Neuron (in vitro differentiated cells): Measurements from ENCODE around the gene PCSK6.

ENCODE experiments used
- H2AFZ ChIP-seq: one replicate; pipeline ENCODE4 v1.6.1; 2013; ENCODE audit warnings: low read depth, mild to moderate bottlenecking, inconsistent platforms, low read length, moderate library complexity
- H3K27me3 ChIP-seq: one replicate; pipeline ENCODE4 v1.6.1; 2013; ENCODE audit warnings: low read length; ENCODE audit not compliant: insufficient read depth
- H3K36me3 ChIP-seq: one replicate; pipeline ENCODE4 v1.6.1; 2013; ENCODE audit warnings: low read length; ENCODE audit not compliant: insufficient read depth
- H3K4me1 ChIP-seq: one replicate; pipeline ENCODE4 v1.6.1; 2013; ENCODE audit warnings: low read length; ENCODE audit not compliant: insufficient read depth
- H3K4me3 ChIP-seq: 2 replicates; pipeline ENCODE4 v1.5.1; 2013; ENCODE audit warnings: mild to moderate bottlenecking, low read length, moderate library complexity
- H3K9me3 ChIP-seq: one replicate; pipeline ENCODE4 v1.6.1; 2013; ENCODE audit warnings: low read length

The PCSK6 gene

DNA sequence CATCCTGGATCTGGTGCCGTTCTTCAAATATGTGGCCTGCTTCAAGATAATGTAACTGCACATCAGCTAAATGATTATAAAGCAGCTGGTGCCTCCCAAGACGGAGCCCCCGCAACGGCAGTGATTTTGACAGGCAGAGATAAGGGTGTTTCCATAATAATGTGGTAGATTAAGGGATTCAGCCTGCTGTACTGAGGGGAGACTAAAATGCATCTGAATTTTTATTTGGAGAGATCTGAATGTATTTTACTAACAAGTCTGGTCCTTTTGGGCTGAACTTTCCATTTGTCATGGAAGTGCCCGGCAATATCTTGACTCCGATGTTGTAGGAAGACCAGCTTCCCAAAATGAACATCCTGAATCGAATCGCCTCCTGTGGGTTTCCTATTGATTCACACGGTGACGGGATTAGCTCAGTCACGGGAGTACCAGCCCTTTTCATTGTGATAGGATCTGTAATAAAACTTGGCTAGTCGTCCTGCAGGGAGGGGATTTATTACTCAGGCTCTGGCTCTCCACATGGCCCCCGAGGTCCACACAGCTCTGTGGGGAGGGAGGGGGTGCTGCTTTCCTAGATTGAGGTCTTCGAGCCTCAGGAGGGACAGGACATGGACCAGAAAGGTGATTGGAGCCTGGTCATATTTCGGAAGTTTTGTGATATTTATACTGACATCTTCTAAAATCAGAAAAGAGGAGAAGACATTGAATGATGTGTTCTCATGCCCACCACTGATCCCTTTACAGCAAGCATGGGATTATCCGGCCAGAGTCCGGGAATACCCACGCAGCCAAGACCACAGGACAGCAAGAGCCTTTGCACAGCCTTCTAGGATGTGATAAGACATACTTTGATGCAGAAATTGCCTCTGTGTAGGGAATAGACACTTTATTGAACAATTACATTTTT is 2.5 kb upstream of the PCSK6 start:
- no peaks in the 10 kb centered on the region for H3K27me3 ChIP-seq
- peaks cover 4% of the 10 kb centered on the region for H3K4me1 ChIP-seq
- H3K36me3 ChIP-seq: no peaks in the 10 kb centered on the region
- H3K9me3 ChIP-seq: peaks cover 7% of the 10 kb centered on the region
- no peak overlapping the region for H2AFZ ChIP-seq
- H3K4me3 ChIP-seq: no peak overlapping the region

- Histone ChIP-seq H2AFZ (no peak overlapping the region), H3K36me3 (no peaks in the 10 kb centered on the region), H3K4me1 (peaks cover 4% of the 10 kb centered on the region), H3K4me3 (no peak overlapping the region), H3K9me3 (peaks cover 7% of the 10 kb centered on the region), H3K27me3 (no peaks in the 10 kb centered on the region)
Observed at GRCh38 chr15:101490922-101491733, 1.6 kb upstream of the PCSK6 start.

GRCh38 chr15:101490408-101490891 is 943 bp upstream of the PCSK6 start:
- H3K4me3 ChIP-seq: no peak overlapping the region
- H3K36me3 ChIP-seq: no peaks in the 10 kb centered on the region
- peaks cover 7% of the 10 kb centered on the region for H3K9me3 ChIP-seq
- peaks cover 4% of the 10 kb centered on the region for H3K4me1 ChIP-seq
- no peak overlapping the region for H2AFZ ChIP-seq
- no peaks in the 10 kb centered on the region for H3K27me3 ChIP-seq

GRCh38 chr15:101489237-101489598 is 289 bp downstream of the PCSK6 start:
- Histone ChIP-seq H2AFZ (no peak overlapping the region), H3K4me1 (peaks cover 4% of the 10 kb centered on the region), H3K36me3 (no peaks in the 10 kb centered on the region), H3K27me3 (no peaks in the 10 kb centered on the region), H3K4me3 (peak overlapping the region; percentile 43), H3K9me3 (peaks cover 7% of the 10 kb centered on the region)

GRCh38 chr15:101488300-101489164 is 975 bp downstream of the PCSK6 start:
- Histone ChIP-seq H3K4me1 (peaks cover 4% of the 10 kb centered on the region), H3K9me3 (peaks cover 7% of the 10 kb centered on the region), H3K27me3 (no peaks in the 10 kb centered on the region), H3K36me3 (no peaks in the 10 kb centered on the region), H2AFZ (no peak overlapping the region), H3K4me3 (peak overlapping the region; percentile 30)

DNA sequence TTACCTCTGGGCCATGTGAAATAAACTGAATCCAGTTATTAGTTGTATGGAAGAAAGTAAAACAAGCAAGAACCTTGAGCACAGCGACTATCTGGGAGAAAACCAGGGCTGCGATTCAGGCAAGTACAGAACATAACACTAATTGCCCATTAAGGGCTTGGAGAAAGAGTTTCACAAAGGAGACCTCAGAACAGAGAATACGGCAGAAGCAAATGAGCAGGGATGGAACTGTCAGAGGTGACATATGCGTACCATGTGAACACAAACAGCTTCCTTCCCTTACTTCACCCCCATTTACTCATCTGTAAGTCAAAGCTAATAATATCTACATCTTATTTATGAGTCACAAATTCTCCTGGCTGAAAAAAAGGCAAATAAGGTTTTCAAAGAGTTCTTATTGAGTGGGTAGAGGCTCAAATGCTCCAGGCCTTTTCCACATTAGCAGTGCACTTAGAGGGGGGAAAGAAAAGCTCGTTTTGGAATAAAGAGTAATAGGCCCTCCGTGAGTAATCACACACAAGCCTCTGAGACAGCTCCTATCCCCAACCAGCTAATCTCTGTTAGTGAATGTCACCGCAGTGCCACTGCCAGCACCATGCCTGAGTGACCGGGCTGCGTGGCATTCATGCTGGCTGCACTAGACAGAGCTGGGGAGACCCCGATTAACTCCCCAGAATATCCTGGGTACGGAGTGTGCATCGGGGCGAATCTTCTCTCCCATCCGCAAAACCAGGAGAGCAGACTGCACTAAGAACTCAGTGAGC is 2.6 kb downstream of the PCSK6 start:
- H2AFZ ChIP-seq: no peak overlapping the region
- peaks cover 4% of the 10 kb centered on the region for H3K4me1 ChIP-seq
- no peaks in the 10 kb centered on the region for H3K36me3 ChIP-seq
- no peak overlapping the region for H3K4me3 ChIP-seq
- H3K27me3 ChIP-seq: no peaks in the 10 kb centered on the region
- peaks cover 7% of the 10 kb centered on the region for H3K9me3 ChIP-seq

GRCh38 chr15:101483462-101483861 is 6.0 kb downstream of the PCSK6 start:
- Histone ChIP-seq H3K27me3 (no peaks in the 10 kb centered on the region), H3K4me3 (no peak overlapping the region), H2AFZ (no peak overlapping the region), H3K4me1 (peaks cover 27% of the 10 kb centered on the region), H3K36me3 (no peaks in the 10 kb centered on the region), H3K9me3 (no peaks in the 10 kb centered on the region)

- Histone ChIP-seq H3K9me3 (no peaks in the 10 kb centered on the region), H3K36me3 (no peaks in the 10 kb centered on the region), H3K4me3 (no peak overlapping the region), H3K4me1 (peaks cover 23% of the 10 kb centered on the region), H3K27me3 (no peaks in the 10 kb centered on the region), H2AFZ (no peak overlapping the region)
Observed at GRCh38 chr15:101482526-101483371, 6.8 kb downstream of the PCSK6 start.

DNA sequence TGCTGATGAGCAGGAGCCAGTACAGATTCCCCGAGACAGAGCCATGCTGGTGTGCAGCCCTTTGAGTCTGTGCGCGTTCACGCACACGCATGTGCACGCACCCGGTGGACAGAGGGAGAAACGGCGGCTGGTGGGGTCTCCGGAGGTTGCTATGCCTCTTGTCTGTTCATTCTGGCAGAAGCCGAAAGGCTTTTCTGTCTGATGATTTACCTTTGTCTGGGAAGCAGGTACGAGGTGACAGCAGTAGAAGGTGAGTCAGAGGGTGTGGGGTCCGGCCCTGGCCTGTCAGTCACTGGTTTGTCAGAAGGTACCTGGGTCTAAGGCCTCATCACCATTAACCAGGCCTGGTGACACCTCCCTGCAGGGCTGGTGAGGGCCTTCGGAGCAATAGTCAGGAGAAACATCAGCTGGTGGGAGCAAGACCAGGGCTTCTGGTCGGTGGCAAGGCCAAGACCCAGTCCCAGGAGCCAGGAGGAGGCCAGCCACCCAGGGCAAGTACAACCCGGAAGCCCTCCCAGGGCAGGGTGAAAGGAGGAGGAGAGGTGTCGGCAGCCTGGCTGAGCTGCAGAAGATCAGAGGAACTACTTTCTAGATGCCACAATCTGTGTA is 7.5 kb downstream of the PCSK6 start:
- Histone ChIP-seq H3K4me1 (peaks cover 23% of the 10 kb centered on the region), H3K9me3 (no peaks in the 10 kb centered on the region), H3K27me3 (no peaks in the 10 kb centered on the region), H3K4me3 (no peak overlapping the region), H3K36me3 (no peaks in the 10 kb centered on the region), H2AFZ (no peak overlapping the region)

GRCh38 chr15:101481381-101481705 is 8.2 kb downstream of the PCSK6 start:
- Histone ChIP-seq H3K27me3 (no peaks in the 10 kb centered on the region), H3K4me1 (peaks cover 23% of the 10 kb centered on the region), H2AFZ (no peak overlapping the region), H3K9me3 (no peaks in the 10 kb centered on the region), H3K4me3 (no peak overlapping the region), H3K36me3 (no peaks in the 10 kb centered on the region)

DNA sequence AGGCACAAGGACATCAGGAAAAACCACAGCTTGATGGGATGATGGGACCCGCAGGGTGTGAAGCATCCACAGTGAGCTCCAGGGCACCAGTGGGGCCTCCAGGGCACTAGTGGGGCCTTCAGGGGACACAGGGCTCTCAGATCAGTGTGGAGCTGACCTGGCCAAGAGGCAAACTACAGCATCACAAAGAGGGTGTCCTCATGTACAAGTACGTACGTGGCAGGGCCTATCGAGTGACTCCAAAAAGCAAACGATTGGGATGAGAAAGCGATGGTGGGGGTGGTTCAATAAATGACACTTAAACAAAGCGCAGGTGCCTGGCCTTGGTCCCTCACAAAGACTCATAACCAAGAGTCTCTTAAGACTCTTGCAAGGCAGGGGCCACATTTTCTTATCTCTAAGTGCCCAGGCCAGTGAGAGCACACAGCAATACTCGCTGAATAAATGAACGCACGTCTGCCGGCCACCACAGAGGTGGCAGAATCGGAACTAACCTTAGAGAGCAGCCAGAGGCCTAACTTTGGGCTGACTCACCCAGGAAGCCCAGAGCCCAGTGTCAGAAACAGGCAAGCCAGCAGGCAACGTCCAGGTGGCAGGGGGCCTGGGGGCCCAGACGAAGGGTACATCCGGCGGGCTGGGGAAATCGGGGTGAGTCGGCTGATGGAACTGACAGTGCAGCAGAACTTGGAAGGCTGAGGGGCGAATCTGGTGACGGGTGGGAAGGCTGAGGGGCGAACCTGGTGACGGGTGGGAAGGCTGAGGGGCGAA is 8.7 kb downstream of the PCSK6 start:
- no peak overlapping the region for H3K4me3 ChIP-seq
- H2AFZ ChIP-seq: no peak overlapping the region

More for the DNA sequence above, 8.7 kb downstream of the PCSK6 start:
- Histone ChIP-seq H3K9me3 (no peaks in the 10 kb centered on the region), H3K36me3 (no peaks in the 10 kb centered on the region), H3K27me3 (no peaks in the 10 kb centered on the region), H3K4me1 (peaks cover 23% of the 10 kb centered on the region)
